GM19351 (cell line): Measurements from ENCODE around the gene S1PR2.
A peak's percentile ranks its signal among the peaks of the same experiment; 100 is the strongest.

ENCODE experiments used
- ATAC-seq: cut with Tn5 transposase; IDR thresholded peaks from one replicate; pipeline ENCODE4 v1.9.1; 2021; ENCODE audit warnings: mild to moderate bottlenecking, moderate library complexity; ENCODE audit not compliant: unreplicated experiment

The S1PR2 gene, protein sequence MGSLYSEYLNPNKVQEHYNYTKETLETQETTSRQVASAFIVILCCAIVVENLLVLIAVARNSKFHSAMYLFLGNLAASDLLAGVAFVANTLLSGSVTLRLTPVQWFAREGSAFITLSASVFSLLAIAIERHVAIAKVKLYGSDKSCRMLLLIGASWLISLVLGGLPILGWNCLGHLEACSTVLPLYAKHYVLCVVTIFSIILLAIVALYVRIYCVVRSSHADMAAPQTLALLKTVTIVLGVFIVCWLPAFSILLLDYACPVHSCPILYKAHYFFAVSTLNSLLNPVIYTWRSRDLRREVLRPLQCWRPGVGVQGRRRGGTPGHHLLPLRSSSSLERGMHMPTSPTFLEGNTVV

DNA sequence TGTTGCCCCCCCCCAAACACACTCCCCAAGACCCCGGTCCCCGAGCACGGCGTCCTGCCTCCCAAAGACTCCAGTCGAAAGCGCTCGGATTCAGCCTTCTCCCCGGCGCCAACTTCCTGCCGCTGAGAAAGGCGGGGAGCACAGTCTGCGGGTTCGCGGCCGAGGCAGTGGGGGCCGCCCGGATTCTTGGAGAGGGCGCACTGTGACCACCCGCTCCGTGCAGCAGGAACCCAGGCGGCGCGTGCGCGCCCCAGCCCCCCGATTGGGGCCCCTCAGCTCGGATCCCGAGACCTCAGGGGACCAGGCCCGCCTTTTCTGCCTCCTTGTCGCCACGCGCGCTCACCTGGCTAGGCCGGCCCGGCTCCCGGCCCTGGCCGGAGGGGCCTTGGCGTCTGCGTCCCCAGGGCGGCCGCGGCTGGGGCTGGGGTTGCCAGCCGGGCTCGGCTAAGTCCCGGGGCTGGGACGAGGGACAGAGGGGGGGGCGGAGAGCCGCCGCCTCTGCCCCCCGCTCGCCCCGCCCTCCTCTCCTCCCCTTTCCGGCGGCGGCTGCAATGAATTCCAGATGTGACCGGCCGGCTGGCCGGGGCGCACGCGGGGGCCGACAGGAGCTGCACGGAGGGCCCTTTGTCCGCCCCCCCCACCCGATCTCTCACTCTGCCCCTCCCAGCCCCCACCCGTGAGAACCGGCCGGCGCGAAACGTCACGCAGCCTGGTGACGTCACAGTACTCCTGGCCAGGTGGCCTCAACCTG is at the start of gene S1PR2:
Gene S1PR2 (minus strand): TSS at position 471 of the 751 bp plus-strand sequence. CDS start 6,426 bp downstream, outside the sequence.
- ATAC-seq = no peak

- ATAC-seq = no peak
Observed at GRCh38 chr19:10279737-10280442, 48.8 kb upstream of the S1PR2 start.

GRCh38 chr19:10278935-10279334 is 47.8 kb upstream of the S1PR2 start:
- ATAC-seq = no peak

- no peak for ATAC-seq
Observed at GRCh38 chr19:10277795-10278589, 46.9 kb upstream of the S1PR2 start.

GRCh38 chr19:10274589-10274988 is 43.5 kb upstream of the S1PR2 start:
- ATAC-seq = no peak

- no peak for ATAC-seq
Observed at GRCh38 chr19:10271543-10272086, 40.5 kb upstream of the S1PR2 start.

GRCh38 chr19:10270616-10271394 is 39.7 kb upstream of the S1PR2 start, which contains the start of gene ICAM1:
TSS of gene ICAM1 (plus strand) at chr19:10271120. CDS start at chr19:10271160, 40 bp downstream.
- peak; percentile 56 for ATAC-seq

DNA sequence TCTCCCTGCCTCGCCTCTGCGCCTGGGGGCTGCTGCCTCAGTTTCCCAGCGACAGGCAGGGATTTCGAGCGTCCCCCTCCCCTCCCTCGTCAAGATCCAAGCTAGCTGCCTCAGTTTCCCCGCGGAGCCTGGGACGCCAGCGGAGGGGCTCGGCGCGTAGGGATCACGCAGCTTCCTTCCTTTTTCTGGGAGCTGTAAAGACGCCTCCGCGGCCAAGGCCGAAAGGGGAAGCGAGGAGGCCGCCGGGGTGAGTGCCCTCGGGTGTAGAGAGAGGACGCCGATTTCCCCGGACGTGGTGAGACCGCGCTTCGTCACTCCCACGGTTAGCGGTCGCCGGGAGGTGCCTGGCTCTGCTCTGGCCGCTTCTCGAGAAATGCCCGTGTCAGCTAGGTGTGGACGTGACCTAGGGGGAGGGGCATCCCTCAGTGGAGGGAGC is 39.1 kb upstream of the S1PR2 start:
- ATAC-seq = peak; percentile 43

DNA sequence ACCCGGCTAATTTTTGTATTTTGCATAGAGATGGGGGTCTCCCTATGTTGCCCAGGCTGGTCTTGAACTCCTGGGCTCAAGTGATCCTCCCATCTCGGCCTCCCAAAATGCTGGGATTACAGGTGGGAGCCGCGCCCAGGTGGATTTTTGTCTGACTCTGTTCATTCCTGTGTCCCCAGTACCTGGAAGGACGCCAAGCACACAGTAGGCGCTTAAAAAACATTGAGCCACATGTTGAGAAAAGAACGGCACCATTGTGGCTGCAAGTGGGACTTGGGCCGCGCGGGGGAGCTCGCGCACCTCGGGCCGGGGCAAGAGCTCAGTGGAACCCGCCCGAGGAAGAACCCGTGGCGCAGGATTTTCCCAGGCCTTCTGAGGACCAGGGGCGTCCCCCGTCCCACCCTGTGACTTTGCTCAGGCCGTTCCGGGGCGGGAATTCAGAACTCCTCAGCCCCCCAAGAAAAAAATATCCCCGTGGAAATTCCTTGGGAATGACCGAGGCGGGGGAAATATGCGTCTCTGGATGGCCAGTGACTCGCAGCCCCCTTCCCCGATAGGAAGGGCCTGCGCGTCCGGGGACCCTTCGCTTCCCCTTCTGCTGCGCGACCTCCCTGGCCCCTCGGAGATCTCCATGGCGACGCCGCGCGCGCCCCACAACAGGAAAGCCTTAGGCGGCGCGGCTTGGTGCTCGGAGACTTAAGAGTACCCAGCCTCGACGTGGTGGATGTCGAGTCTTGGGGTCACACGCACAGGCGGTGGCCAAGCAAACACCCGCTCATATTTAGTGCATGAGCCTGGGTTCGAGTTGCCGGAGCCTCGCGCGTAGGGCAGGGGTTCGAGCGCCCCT is 38.4 kb upstream of the S1PR2 start:
- no peak for ATAC-seq

DNA sequence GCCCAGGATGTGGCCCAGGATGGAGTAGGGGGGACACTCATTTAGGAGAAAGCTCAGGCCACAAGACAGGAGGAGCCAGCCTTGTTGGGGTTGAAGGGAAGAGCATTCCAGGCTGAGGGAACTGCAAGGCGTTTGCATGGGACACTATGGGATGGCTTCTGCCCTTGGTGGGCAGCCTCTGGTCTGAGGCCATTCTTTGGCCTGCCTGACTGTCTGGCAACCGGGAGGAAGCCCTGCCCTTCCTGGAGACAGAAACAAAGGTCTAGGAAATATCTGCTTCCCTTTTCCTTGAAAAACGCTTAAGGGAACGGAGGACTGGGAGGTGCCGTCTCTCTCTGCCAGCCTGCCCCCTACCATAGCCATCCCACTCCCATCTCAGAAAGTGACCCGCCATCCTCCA is 36.9 kb upstream of the S1PR2 start:
- no peak for ATAC-seq

GRCh38 chr19:10266706-10267105 is 35.6 kb upstream of the S1PR2 start:
- no peak for ATAC-seq

GRCh38 chr19:10262771-10263170 is 31.6 kb upstream of the S1PR2 start:
- ATAC-seq = no peak

DNA sequence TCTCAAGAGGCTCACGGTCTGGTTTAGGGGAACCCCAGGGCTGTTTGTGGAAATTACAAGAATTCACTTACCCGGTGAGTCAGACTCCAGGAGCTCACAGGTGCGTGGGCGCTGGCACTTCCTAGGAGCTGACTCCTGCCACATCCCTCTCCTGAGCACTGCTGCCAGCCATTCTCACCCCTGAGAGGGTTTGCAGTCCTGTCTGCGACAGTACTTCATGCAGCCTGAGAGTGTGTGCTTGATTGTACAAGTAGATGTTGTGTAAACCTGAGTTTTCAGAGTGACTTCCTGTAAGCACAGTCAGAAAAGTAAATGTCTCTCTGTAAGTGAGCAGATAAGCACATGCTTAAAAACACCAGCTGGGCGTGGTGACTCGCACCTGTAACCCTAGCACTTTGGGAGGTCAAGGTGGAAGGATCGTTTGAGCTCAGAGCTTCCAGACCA is 29.0 kb upstream of the S1PR2 start:
- ATAC-seq = no peak

- ATAC-seq = no peak
Observed at GRCh38 chr19:10259162-10259905, 28.2 kb upstream of the S1PR2 start.

DNA sequence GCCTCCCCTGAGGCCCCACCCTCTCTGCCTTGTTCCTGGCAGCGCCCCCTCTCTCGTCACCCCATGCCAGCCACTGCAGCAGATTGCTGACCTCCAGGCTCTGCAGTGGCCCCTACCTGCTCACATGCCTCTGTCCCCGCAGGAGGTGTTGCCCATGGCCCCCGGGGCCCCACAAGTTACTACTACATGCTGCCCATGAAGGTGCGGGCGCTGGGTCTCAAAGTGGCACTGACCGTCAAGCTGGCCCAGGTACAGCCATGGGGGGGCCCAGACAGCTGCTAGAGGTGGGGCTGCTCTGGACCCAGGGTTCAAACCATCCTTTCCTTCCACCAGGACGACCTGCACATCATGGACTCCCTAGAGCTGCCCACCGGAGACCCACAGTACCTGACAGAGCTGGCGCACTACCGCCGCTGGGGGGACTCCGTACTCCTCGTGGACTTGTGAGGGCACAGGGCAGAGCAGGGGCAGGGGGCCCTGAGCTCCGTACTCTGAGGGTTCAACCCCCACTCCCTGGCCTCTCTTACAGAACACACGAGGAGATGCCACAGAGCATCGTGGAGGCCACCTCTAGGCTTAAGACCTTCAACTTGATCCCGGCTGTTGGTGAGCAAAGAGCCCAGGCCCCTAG is 27.1 kb upstream of the S1PR2 start:
- no peak for ATAC-seq

- ATAC-seq = no peak
Observed at GRCh38 chr19:10256970-10257615, 26.0 kb upstream of the S1PR2 start.

- no peak for ATAC-seq
Observed at GRCh38 chr19:10256551-10256950, 25.4 kb upstream of the S1PR2 start.
